ENCODE results near the gene PHLDB2.

PHLDB2 gene

GRCh38 chr3:111926266-111926676 is 67.2 kb downstream of the PHLDB2 start:
- no peak for DNase-seq (ENCODE audit: low spot score)

GRCh38 chr3:111928613-111929012 is 69.5 kb downstream of the PHLDB2 start:
- no peak for DNase-seq (ENCODE audit: low spot score)

GRCh38 chr3:111929484-111929883 is 70.4 kb downstream of the PHLDB2 start:
- DNase-seq (ENCODE audit: low spot score), result no peak

GRCh38 chr3:111932946-111933345 is 73.9 kb downstream of the PHLDB2 start:
- DNase-seq (ENCODE audit: low spot score), result no peak

- DNase-seq (ENCODE audit: low spot score), result peak; percentile 62
Observed at GRCh38 chr3:111936191-111936841, 77.3 kb downstream of the PHLDB2 start.

- DNase-seq (ENCODE audit: low spot score), result peak; percentile 18
Observed at GRCh38 chr3:111936967-111937366, 77.9 kb downstream of the PHLDB2 start.

GRCh38 chr3:111937871-111938270 is 78.8 kb downstream of the PHLDB2 start:
- DNase-seq (ENCODE audit: low spot score), result no peak

GRCh38 chr3:111939873-111940272 is 80.8 kb downstream of the PHLDB2 start:
- DNase-seq (ENCODE audit: low spot score), result no peak

GRCh38 chr3:111943533-111943932 is 84.5 kb downstream of the PHLDB2 start:
- DNase-seq (ENCODE audit: low spot score), result no peak

GRCh38 chr3:111944372-111944771 is 85.3 kb downstream of the PHLDB2 start:
- DNase-seq (ENCODE audit: low spot score), result peak; percentile 30

- no peak for DNase-seq (ENCODE audit: low spot score)
Observed at GRCh38 chr3:111947231-111947630, 88.2 kb downstream of the PHLDB2 start.

- DNase-seq (ENCODE audit: low spot score), result no peak
Observed at GRCh38 chr3:111948786-111949185, 89.7 kb downstream of the PHLDB2 start.

- no peak for DNase-seq (ENCODE audit: low spot score)
Observed at GRCh38 chr3:111949712-111950111, 90.6 kb downstream of the PHLDB2 start.

GRCh38 chr3:111951032-111951431 is 92.0 kb downstream of the PHLDB2 start:
- no peak for DNase-seq (ENCODE audit: low spot score)

GRCh38 chr3:111952086-111952485 is 93.0 kb downstream of the PHLDB2 start:
- DNase-seq (ENCODE audit: low spot score), result no peak

- no peak for DNase-seq (ENCODE audit: low spot score)
Observed at GRCh38 chr3:111952866-111953450, 93.9 kb downstream of the PHLDB2 start.

GRCh38 chr3:111954228-111954990 is 95.3 kb downstream of the PHLDB2 start:
- no peak for DNase-seq (ENCODE audit: low spot score)

GRCh38 chr3:111955876-111956275 is 96.8 kb downstream of the PHLDB2 start:
- no peak for DNase-seq (ENCODE audit: low spot score)

- no peak for DNase-seq (ENCODE audit: low spot score)
Observed at GRCh38 chr3:111956449-111956848, 97.4 kb downstream of the PHLDB2 start.

- no peak for DNase-seq (ENCODE audit: low spot score)
Observed at GRCh38 chr3:111956995-111957734, 98.1 kb downstream of the PHLDB2 start.

GRCh38 chr3:111961461-111962164 is 102.5 kb downstream of the PHLDB2 start:
- DNase-seq (ENCODE audit: low spot score), result no peak

GRCh38 chr3:111963424-111963823 is 104.4 kb downstream of the PHLDB2 start:
- DNase-seq (ENCODE audit: low spot score), result peak; percentile 75

Data from RKO (cell line).